Right ventricle myocardium superior (tissue), 1 donor: ENCODE results near the gene GRM4. TPM values are rescaled to one million over a fixed set of nuclear protein-coding genes. Genes with fewer than 3 reads are reported as not detected.
"Not testable (repeated sequence)": the region's sequence is repeated elsewhere in the genome, so short reads cannot be mapped to it uniquely, and the experiment has no call there.

Experiments used
- ATAC-seq: fragments of 200-7000 bp; cut with Tn5 transposase; one replicate; pipeline ENCODE4 v1.9.1; 2020; ENCODE audit warnings: mild to moderate bottlenecking; ENCODE audit not compliant: poor library complexity
- DNase-seq: peaks from one replicate; pipeline ENCODE4 v3.0.0-alpha.2; 2020
- intact Hi-C: fragments of 100-400 bp; cut with DNase I; formaldehyde crosslinking; loops from one replicate; pipeline ENCODE4 v1.11.2; 2022
- total RNA-seq: library from RNA; stranded (reverse); fragmentation: NEBNext Ultra II Directional; extraction: Animal tissue kit (Norgen Biotek cat#: 25700); gene quantifications from one replicate; pipeline ENCODE4 v1.2.1, GENCODE V29; 2021
- donor health status: DM: no; HTN: yes; CAD: no; lungs with severe emphysema.

GRM4 gene
- total RNA-seq, 1 donor from 2014 or later: not detected

GRCh38 chr6:34021554-34022190 is 124.2 kb downstream of the GRM4 start:
- DNase-seq: no peak
- no peak for ATAC-seq
- intact Hi-C loops: no loop called here

- intact Hi-C loops: no loop called here
- no peak for DNase-seq
- ATAC-seq: no peak
Measured at GRCh38 chr6:34020807-34021553, 124.9 kb downstream of the GRM4 start.

GRCh38 chr6:34020278-34020677 is 125.6 kb downstream of the GRM4 start:
- intact Hi-C loops: no loop called here
- no peak for DNase-seq
- ATAC-seq: no peak

GRCh38 chr6:34018961-34019606 is 126.8 kb downstream of the GRM4 start:
- DNase-seq (no peak), ATAC-seq (no peak)
- intact Hi-C loops: no loop called here

GRCh38 chr6:34018026-34018425 is 127.9 kb downstream of the GRM4 start:
- ATAC-seq (no peak), DNase-seq (no peak)
- intact Hi-C loops: no loop called here

GRCh38 chr6:34017106-34017805 is 128.6 kb downstream of the GRM4 start:
- no peak for ATAC-seq
- DNase-seq: no peak
- intact Hi-C loops: no loop called here

GRCh38 chr6:34016573-34016972 is 129.3 kb downstream of the GRM4 start:
- ATAC-seq, intact Hi-C loops, DNase-seq: not testable (repeated sequence)

GRCh38 chr6:34015586-34015985 is 130.3 kb downstream of the GRM4 start:
- ATAC-seq (no peak), DNase-seq (no peak)
- intact Hi-C loops: no loop called here

- ATAC-seq (no peak), DNase-seq (no peak)
- intact Hi-C loops: no loop called here
Measured at GRCh38 chr6:34011264-34011663, 134.6 kb downstream of the GRM4 start.

- intact Hi-C loops: no loop called here
- DNase-seq (no peak), ATAC-seq (no peak)
Measured at GRCh38 chr6:34005901-34006531, 139.9 kb downstream of the GRM4 start.

GRCh38 chr6:34004706-34005105 is 141.2 kb downstream of the GRM4 start:
- ATAC-seq: no peak

GRCh38 chr6:34003962-34004361 is 141.9 kb downstream of the GRM4 start:
- DNase-seq (no peak), ATAC-seq (no peak)
- intact Hi-C loops: no loop called here

More at GRCh38 chr6:34004706-34005105, 141.2 kb downstream of the GRM4 start:
- intact Hi-C loops: no loop called here
- no peak for DNase-seq

- no peak for ATAC-seq
- intact Hi-C loops: no loop called here
- DNase-seq: no peak
Measured at GRCh38 chr6:34001706-34002621, 143.9 kb downstream of the GRM4 start.

- no peak for DNase-seq
- intact Hi-C loops: no loop called here
Measured at GRCh38 chr6:34000281-34000680, 145.6 kb downstream of the GRM4 start.

GRCh38 chr6:33999567-33999966 is 146.3 kb downstream of the GRM4 start:
- ATAC-seq: no peak
- no peak for DNase-seq
- intact Hi-C loops: no loop called here

More at GRCh38 chr6:34000281-34000680, 145.6 kb downstream of the GRM4 start:
- ATAC-seq: no peak

GRCh38 chr6:33998660-33999059 is 147.2 kb downstream of the GRM4 start:
- ATAC-seq: no peak
- DNase-seq: no peak
- intact Hi-C loops: no loop called here

GRCh38 chr6:33997265-33997664 is 148.6 kb downstream of the GRM4 start:
- ATAC-seq (no peak), DNase-seq (no peak)
- intact Hi-C loops: no loop called here

- no peak for ATAC-seq
- DNase-seq: no peak
- intact Hi-C loops: no loop called here
Measured at GRCh38 chr6:33996120-33996475, 149.8 kb downstream of the GRM4 start.
